Gastrocnemius medialis (tissue), 4 donors: ENCODE data around the gene SMIM29. TPM values are rescaled to one million over a fixed set of nuclear protein-coding genes. Genes with fewer than 3 reads are reported as not detected.

Experiments used
- ATAC-seq, 2 donors: fragments of 150-250 bp; one replicate each; pipeline ENCODE4 v1.9.1; 2016
- DNase-seq, 2 donors: peaks; one replicate each; pipeline ENCODE4 v3.0.0-alpha.2; 2019
- H3K27ac ChIP-seq, 4 donors: fragments of 200-600 bp; sonication (generic); 1 replicate in 1 of 4; 2 replicates in 3 of 4; pipeline ENCODE4 v1.5.1; 2016 to 2018; ENCODE audit warnings: mild to moderate bottlenecking in 2 of 4, moderate library complexity in 1 of 4
- H3K27me3 ChIP-seq, 3 donors: fragments of 200-600 bp; sonication (generic) in 2 of 3; 1 replicate in 1 of 3; 2 replicates in 2 of 3; pipeline versions ENCODE4 v1.5.1 to v1.6.0; 2016 to 2019; ENCODE audit warnings: mild to moderate bottlenecking in 1 of 3, moderate library complexity in 1 of 3
- H3K36me3 ChIP-seq, 2 donors: fragments of 200-600 bp; sonication (generic) in 1 of 2; one replicate each; pipeline ENCODE4 v1.5.1; 2017 to 2018
- H3K4me1 ChIP-seq, 2 donors: fragments of 200-600 bp; sonication (generic) in 1 of 2; one replicate each; pipeline ENCODE4 v1.5.1; 2016 to 2017; ENCODE audit warnings: mild to moderate bottlenecking in 2 of 2
- H3K4me3 ChIP-seq, 4 donors: fragments of 200-600 bp; sonication (generic) in 3 of 4; 1 replicate in 1 of 4; 2 replicates in 3 of 4; pipeline ENCODE4 v1.5.1; 2016 to 2019; ENCODE audit warnings: mild to moderate bottlenecking in 2 of 4
- H3K9me3 ChIP-seq, 3 donors: fragments of 200-600 bp; sonication (generic) in 2 of 3; 1 replicate in 1 of 3; 2 replicates in 2 of 3; pipeline ENCODE4 v1.5.1; 2016 to 2019
- CTCF ChIP-seq, 5 experiments: fragments of 450-650 bp in 3 of 5; fragments of 200-600 bp in 2 of 5; sonication (generic) in 2 of 5; IDR thresholded peaks in 4 of 5; conservative IDR thresholded peaks in 1 of 5; 1 replicate in 4 of 5; 2 replicates in 1 of 5; pipeline ENCODE4 v1.5.1; 2016 to 2019; ENCODE audit warnings: antibody characterized with exemption in 5 of 5, mild to moderate bottlenecking in 3 of 5, moderate library complexity in 3 of 5
- POLR2A ChIP-seq, 2 donors: fragments of 450-650 bp; IDR thresholded peaks; one replicate each; pipeline ENCODE4 v1.6.1; 2017; ENCODE audit warnings: antibody characterized with exemption in 2 of 2, mild to moderate bottlenecking in 2 of 2, moderate library complexity in 2 of 2
- in situ Hi-C, 4 donors: fragments of 200-750 bp; cut with MboI; loops; one replicate each; pipeline versions ENCODE4 v1.15.0 to v1.8.0; 2017; ENCODE audit warnings: low sequenced_read_pairs in 4 of 4
- intact Hi-C: fragments of 100-400 bp; cut with DNase I; formaldehyde crosslinking; loops from one replicate; pipeline ENCODE4 v1.15.1; 2023; ENCODE audit warnings: low total_unique reads
- total RNA-seq, 4 donors: library from RNA; depleted of rRNA; stranded (reverse); fragments of >200 nt; gene quantifications; one replicate each; pipeline versions ENCODE4 v1.1.0 to v1.2.3, GENCODE V29; 2016

The SMIM29 gene
- total RNA-seq, 4 donors from 2014 or later = 21.4 to 39.5 (median 33.4) TPM

- ATAC-seq (no peak), DNase-seq (no peak)
- Histone ChIP-seq H3K4me1 (peaks cover 7 to 11% of the 10 kb centered on the region in 2 donors), H3K9me3 (no peaks in the 10 kb centered on the region), H3K4me3 (peak overlapping the region; percentile 69 to 78 (median 76)), H3K36me3 (peaks cover 0 to 6% of the 10 kb centered on the region in 2 donors), H3K27me3 (no peaks in the 10 kb centered on the region), H3K27ac (peak overlapping the region; percentile 94 to 98 (median 96))
- in situ Hi-C loops (no loop called here), intact Hi-C loops (no loop called here)
- TF ChIP-seq POLR2A (IDR thresholded peaks at IDR 0.05) = no peak
- no peak for TF ChIP-seq CTCF (IDR thresholded peaks at IDR 0.05 in 4 of 5, conservative IDR thresholded peaks at IDR 0.05 in 1 of 5)
Measured at GRCh38 chr6:34236131-34236442, 12.7 kb downstream of the SMIM29 start.

GRCh38 chr6:34235307-34236130, 13.3 kb downstream of the SMIM29 start:
- intact Hi-C loops (no loop called here), in situ Hi-C loops (no loop called here)
- peak overlapping the region; percentile 69 to 78 (median 76) for H3K4me3 ChIP-seq
- no peak for TF ChIP-seq CTCF (IDR thresholded peaks at IDR 0.05 in 4 of 5, conservative IDR thresholded peaks at IDR 0.05 in 1 of 5)
- no peak for TF ChIP-seq POLR2A (IDR thresholded peaks at IDR 0.05)
- H3K4me1 ChIP-seq = peaks cover 7 to 11% of the 10 kb centered on the region in 2 donors
- ATAC-seq (no peak), DNase-seq (no peak)
- peaks cover 0 to under 1% of the 10 kb centered on the region in 2 donors for H3K36me3 ChIP-seq
- H3K9me3 ChIP-seq = no peaks in the 10 kb centered on the region
- peak overlapping the region; percentile 94 to 98 (median 96) for H3K27ac ChIP-seq
- no peaks in the 10 kb centered on the region for H3K27me3 ChIP-seq

- in situ Hi-C loops = no loop called here
- DNase-seq (no peak), ATAC-seq (no peak)
- Histone ChIP-seq H3K4me3 (no peak overlapping the region), H3K27ac (peak overlapping the region; percentile 94 to 98 (median 96)), H3K27me3 (no peaks in the 10 kb centered on the region), H3K36me3 (no peaks in the 10 kb centered on the region), H3K9me3 (no peaks in the 10 kb centered on the region), H3K4me1 (peaks cover 7 to 11% of the 10 kb centered on the region in 2 donors)
- TF ChIP-seq CTCF (IDR thresholded peaks at IDR 0.05 in 4 of 5, conservative IDR thresholded peaks at IDR 0.05 in 1 of 5) (no peak), POLR2A (IDR thresholded peaks at IDR 0.05) (no peak)
- intact Hi-C loops = no loop called here
Measured at GRCh38 chr6:34234667-34235306, 14.0 kb downstream of the SMIM29 start.

GRCh38 chr6:34233867-34234266, 14.9 kb downstream of the SMIM29 start:
- in situ Hi-C loops = no loop called here
- peaks cover 7 to 11% of the 10 kb centered on the region in 2 donors for H3K4me1 ChIP-seq
- TF ChIP-seq POLR2A (IDR thresholded peaks at IDR 0.05) (no peak), CTCF (IDR thresholded peaks at IDR 0.05 in 4 of 5, conservative IDR thresholded peaks at IDR 0.05 in 1 of 5) (no peak)
- no peaks in the 10 kb centered on the region for H3K9me3 ChIP-seq
- no peak overlapping the region for H3K4me3 ChIP-seq
- ATAC-seq (no peak), DNase-seq (no peak)
- H3K27me3 ChIP-seq = no peaks in the 10 kb centered on the region
- H3K27ac ChIP-seq = peak overlapping the region; percentile 94 to 98 (median 96)
- H3K36me3 ChIP-seq = no peaks in the 10 kb centered on the region
- intact Hi-C loops = no loop called here
